ENCODE measurements around the gene SRRT. TPM values are rescaled to one million over a fixed set of nuclear protein-coding genes. Genes with fewer than 3 reads are reported as not detected.

The SRRT gene
- total RNA-seq, result 10 to 100 TPM; 35.0 to 47.3 (median 39.8) TPM

- H3K4me1 ChIP-seq, result peaks cover 34 to 42% of the 10 kb centered on the region in 2 donors
- intact Hi-C loops (cut with DNase I; ENCODE audit: low total_unique reads), result loop anchor here (1.0 to 10.0 kb wide), 3 partner anchors 15 to 1320 kb away; partner anchors contain the start of genes FAM200A, PLOD3, UFSP1 and ZNF655
- no peaks in the 10 kb centered on the region for H3K9me3 ChIP-seq
- in situ Hi-C loops (cut with MboI; ENCODE audit: low sequenced_read_pairs in 4 of 4), result loop anchor here in 3 of 4 donors (25.0 kb wide), 4 partner anchors 162 to 437 kb away; partner anchors contain the start of genes SPACDR (in 2 of the 3), EPO (in 1 of the 3), FBXO24 (in 1 of the 3) and LRCH4 (in 1 of the 3)
- peaks cover 0 to 11% of the 10 kb centered on the region in 2 donors for H3K36me3 ChIP-seq
- ATAC-seq, result peak; percentile 95 to 97
- H3K27me3 ChIP-seq, result no peaks in the 10 kb centered on the region
- DNase-seq, result peak; percentile 98
- TF ChIP-seq POLR2A (IDR thresholded peaks at IDR 0.05), result peak; percentile 91 to 98
- TF ChIP-seq CTCF (IDR thresholded peaks at IDR 0.05 in 4 of 5, conservative IDR thresholded peaks at IDR 0.05 in 1 of 5), result peak; percentile 66 to 91 (median 78)
- peak within 1 kb of the TSS; percentile 93 to 98 (median 96) for H3K27ac ChIP-seq
- H3K4me3 ChIP-seq, result peak within 1 kb of the TSS; percentile 70 to 99 (median 90)
Observed at GRCh38 chr7:100874577-100875355, at the start of gene SRRT. SRRT (plus strand) TSS chr7:100875103; CDS start chr7:100875591, 488 bp downstream.

- peak overlapping the region; percentile 45 to 63 (median 60) for H3K4me3 ChIP-seq
- no peaks in the 10 kb centered on the region for H3K36me3 ChIP-seq
- no peak for DNase-seq
- in situ Hi-C loops (cut with MboI; ENCODE audit: low sequenced_read_pairs in 4 of 4), result no loop called here
- peak in 1 of 2 donors; percentile 34 for ATAC-seq
- intact Hi-C loops (cut with DNase I; ENCODE audit: low total_unique reads), result no loop called here
- TF ChIP-seq CTCF (IDR thresholded peaks at IDR 0.05 in 4 of 5, conservative IDR thresholded peaks at IDR 0.05 in 1 of 5) (no peak), POLR2A (IDR thresholded peaks at IDR 0.05) (no peak)
- H3K27me3 ChIP-seq, result peaks cover 19 to 31% (median 29%) of the 10 kb centered on the region in 3 donors
- peak overlapping the region; percentile 24 to 64 (median 56) for H3K27ac ChIP-seq
- peaks cover 0 to 3% of the 10 kb centered on the region in 2 donors for H3K4me1 ChIP-seq
- no peaks in the 10 kb centered on the region for H3K9me3 ChIP-seq
Observed at GRCh38 chr7:100825215-100825671, 49.7 kb upstream of the SRRT start.

- ATAC-seq, result no peak
- Histone ChIP-seq H3K36me3 (no peaks in the 10 kb centered on the region), H3K27ac (peak overlapping the region; percentile 24 to 64 (median 56)), H3K9me3 (no peaks in the 10 kb centered on the region), H3K27me3 (peaks cover 19 to 35% (median 29%) of the 10 kb centered on the region in 3 donors), H3K4me1 (peaks cover 0 to 3% of the 10 kb centered on the region in 2 donors), H3K4me3 (peak overlapping the region; percentile 45 to 63 (median 60))
- intact Hi-C loops (cut with DNase I; ENCODE audit: low total_unique reads) (no loop called here), in situ Hi-C loops (cut with MboI; ENCODE audit: low sequenced_read_pairs in 4 of 4) (no loop called here)
- no peak for DNase-seq
- TF ChIP-seq POLR2A (IDR thresholded peaks at IDR 0.05), result no peak
- no peak for TF ChIP-seq CTCF (IDR thresholded peaks at IDR 0.05 in 4 of 5, conservative IDR thresholded peaks at IDR 0.05 in 1 of 5)
Observed at GRCh38 chr7:100825751-100826513, 49.0 kb upstream of the SRRT start.

GRCh38 chr7:100826514-100827329, 48.2 kb upstream of the SRRT start:
- intact Hi-C loops (cut with DNase I; ENCODE audit: low total_unique reads) (no loop called here), in situ Hi-C loops (cut with MboI; ENCODE audit: low sequenced_read_pairs in 4 of 4) (no loop called here)
- H3K4me3 ChIP-seq, result peak overlapping the region; percentile 45 to 63 (median 60)
- no peak for DNase-seq
- peak overlapping the region; percentile 24 to 64 (median 58) for H3K27ac ChIP-seq
- TF ChIP-seq POLR2A (IDR thresholded peaks at IDR 0.05) (no peak), CTCF (IDR thresholded peaks at IDR 0.05 in 4 of 5, conservative IDR thresholded peaks at IDR 0.05 in 1 of 5) (no peak)
- no peaks in the 10 kb centered on the region for H3K36me3 ChIP-seq
- ATAC-seq, result peak in 1 of 2 donors; percentile 26
- peaks cover 0 to 3% of the 10 kb centered on the region in 2 donors for H3K4me1 ChIP-seq
- H3K27me3 ChIP-seq, result peaks cover 19 to 35% (median 29%) of the 10 kb centered on the region in 3 donors
- H3K9me3 ChIP-seq, result no peaks in the 10 kb centered on the region

All from gastrocnemius medialis (tissue), 4 donors.